Kidney (tissue), 14 donors: ENCODE measurements around the gene PALM. TPM values are rescaled to one million over a fixed set of nuclear protein-coding genes. Genes with fewer than 3 reads are reported as not detected.

Experiments used
- DNase-seq, 5 donors: peaks; one replicate each; pipeline ENCODE4 v3.0.0-alpha.2; 2013 to 2020
- FAIRE-seq: peaks from 2 replicates; lab custom pipeline; 2012; peaks lifted over from hg19 to GRCh38; lab: Jason Lieb, UNC
- H3K27ac ChIP-seq, 2 donors: one replicate each; pipeline ENCODE4 v1.7.0; 2013; ENCODE audit warnings: low read depth in 2 of 2, low read length in 2 of 2, inconsistent platforms in 1 of 2
- H3K27me3 ChIP-seq: one replicate; pipeline ENCODE4 v1.7.1; 2013; ENCODE audit warnings: low read length, inconsistent platforms; ENCODE audit not compliant: control insufficient read depth, insufficient read depth
- H3K36me3 ChIP-seq, 3 donors: one replicate each; pipeline versions ENCODE4 v1.7.0 to v1.7.1; 2013; ENCODE audit warnings: low read length in 3 of 3, control low read depth in 1 of 3, inconsistent platforms in 1 of 3; ENCODE audit not compliant: insufficient read depth in 3 of 3, control insufficient read depth in 2 of 3
- H3K4me1 ChIP-seq, 3 donors: one replicate each; pipeline versions ENCODE4 v1.7.0 to v1.7.1; 2013; ENCODE audit warnings: low read length in 3 of 3, inconsistent platforms in 1 of 3, low read depth in 1 of 3; ENCODE audit not compliant: control insufficient read depth in 2 of 3, insufficient read depth in 2 of 3
- H3K4me3 ChIP-seq, 3 donors: one replicate each; pipeline versions ENCODE4 v1.7.0 to v1.8.1; 2013; ENCODE audit warnings: low read length in 3 of 3, control low read depth in 1 of 3, inconsistent platforms in 1 of 3
- H3K9ac ChIP-seq, 3 donors: one replicate each; pipeline versions ENCODE4 v1.7.0 to v1.7.1; 2013; ENCODE audit warnings: low read length in 3 of 3, control low read depth in 1 of 3, inconsistent platforms in 1 of 3
- H3K9me3 ChIP-seq, 3 donors: one replicate each; pipeline versions ENCODE4 v1.7.0 to v1.7.1; 2013; ENCODE audit warnings: low read length in 3 of 3, control low read depth in 1 of 3, inconsistent platforms in 1 of 3; ENCODE audit not compliant: control insufficient read depth in 2 of 3, insufficient read depth in 1 of 3
- CTCF ChIP-seq: IDR thresholded peaks from 3 replicates; pipeline ENCODE4 v1.5.1; 2012; ENCODE audit warnings: mild to moderate bottlenecking, moderate library complexity, borderline replicate concordance; ENCODE audit not compliant: insufficient read depth; ENCODE audit errors: extremely low read depth
- intact Hi-C: fragments of 100-400 bp; cut with DNase I; formaldehyde crosslinking; loops from one replicate; pipeline ENCODE4 v1.11.1; 2022
- polyA plus RNA-seq: library from polyadenylated mRNA; stranded (reverse); fragments of 350-450 nt; fragmentation: Illumina TruSeq; extraction: RNeasy Lipid Tissue Mini Kit (QIAGEN cat#74804); gene quantifications from one replicate; pipeline ENCODE4 v1.2.3, GENCODE V29; 2014; ENCODE audit warnings: low read depth, low replicate concordance; ENCODE audit not compliant: insufficient read depth
- total RNA-seq: library from RNA; stranded (reverse); fragmentation: NEBNext Ultra II Directional; extraction: Animal tissue kit (Norgen Biotek cat#: 25700); gene quantifications from one replicate; pipeline ENCODE4 v1.2.1, GENCODE V29; 2021
- donor health status: control.
- donor health status: control.
- donor health status: control.
- donor health status: control.
- donor health status: control.
- donor health status: DM: yes; HTN: yes; CAD: no.
- donor health status: Normal renal cell carcinoma (clear cell type).

Gene PALM
- total and polyA plus RNA-seq, 2 donors from 2014 or later, result 49.4 to 92.3 TPM

- no peaks in the 10 kb centered on the region for H3K36me3 ChIP-seq
- no peak overlapping the region for H3K27ac ChIP-seq
- no peak for TF ChIP-seq CTCF
- FAIRE-seq (no peak), DNase-seq (peak in 1 of 5 donors; percentile 76)
- peaks cover 0 to 8% (median 0%) of the 10 kb centered on the region in 3 donors for H3K4me1 ChIP-seq
- H3K9ac ChIP-seq, result no peak overlapping the region
- no peaks in the 10 kb centered on the region for H3K27me3 ChIP-seq
- intact Hi-C loops, result no loop called here
- no peaks in the 10 kb centered on the region for H3K9me3 ChIP-seq
- H3K4me3 ChIP-seq, result peak overlapping the region in 2 of 3 donors; percentile 24 to 47
Observed at GRCh38 chr19:751501-752341, 43.0 kb downstream of the PALM start.

- H3K27ac ChIP-seq, result peak overlapping the region; percentile 55 to 59
- intact Hi-C loops, result no loop called here
- H3K9me3 ChIP-seq, result no peaks in the 10 kb centered on the region
- TF ChIP-seq CTCF, result no peak
- H3K27me3 ChIP-seq, result no peaks in the 10 kb centered on the region
- no peak for FAIRE-seq
- peaks cover 0 to 8% (median 0%) of the 10 kb centered on the region in 3 donors for H3K4me1 ChIP-seq
- H3K4me3 ChIP-seq, result no peak overlapping the region
- H3K9ac ChIP-seq, result no peak overlapping the region
- no peaks in the 10 kb centered on the region for H3K36me3 ChIP-seq
- DNase-seq, result peak; percentile 73 to 94 (median 87)
Observed at GRCh38 chr19:752652-753517, 44.1 kb downstream of the PALM start.

GRCh38 chr19:754530-754929 is 45.8 kb downstream of the PALM start:
- no peaks in the 10 kb centered on the region for H3K27me3 ChIP-seq
- H3K4me3 ChIP-seq, result no peak overlapping the region
- TF ChIP-seq CTCF, result no peak
- H3K9me3 ChIP-seq, result peaks cover 0 to 3% (median 0%) of the 10 kb centered on the region in 3 donors
- no peak for FAIRE-seq
- H3K36me3 ChIP-seq, result no peaks in the 10 kb centered on the region
- H3K4me1 ChIP-seq, result peaks cover 0 to 8% (median 0%) of the 10 kb centered on the region in 3 donors
- no peak for DNase-seq
- intact Hi-C loops, result no loop called here
- no peak overlapping the region for H3K9ac ChIP-seq
- H3K27ac ChIP-seq, result no peak overlapping the region
